HEK293 (cell line): ENCODE measurements around the gene LTO1.

ENCODE experiments used
- CTCF ChIA-PET: fragments of 350-600 bp; formaldehyde crosslinking; extraction: SDS; loops from one replicate; lab custom pipeline; 2021; ENCODE audit warnings: antibody characterized with exemption; lab: Yijun Ruan, JAX
- POLR2A ChIA-PET: fragments of 300-600 bp; formaldehyde crosslinking; extraction: SDS; loops from one replicate; lab custom pipeline; 2020; ENCODE audit warnings: antibody characterized with exemption, inconsistent platforms; lab: Yijun Ruan, JAX
- H3K27ac ChIP-seq: fragments of 200-500 bp; sonication (Bioruptor generic); 2 replicates; pipeline ENCODE4 v1.5.1; 2014; ENCODE audit warnings: low read depth, low read length, control low read depth, inconsistent platforms; ENCODE audit errors: extremely low read depth
- H3K36me3 ChIP-seq, 2 experiments: fragments of 200-500 bp in 1 of 2; sonication (Bioruptor generic) in 1 of 2; 1 replicate in 1 of 2; 2 replicates in 1 of 2; pipeline ENCODE4 v1.5.1; 2014 to 2017; ENCODE audit warnings: inconsistent platforms in 2 of 2, low read length in 2 of 2; ENCODE audit not compliant: control insufficient read depth in 2 of 2, insufficient read depth in 1 of 2
- H3K4me1 ChIP-seq: fragments of 200-500 bp; sonication (Bioruptor generic); 2 replicates; pipeline ENCODE4 v1.5.1; 2014; ENCODE audit warnings: mild to moderate bottlenecking, low read length, inconsistent platforms; ENCODE audit not compliant: control insufficient read depth, insufficient read depth
- H3K4me3 ChIP-seq: 2 replicates; pipeline ENCODE4 v1.5.1; 2011; ENCODE audit warnings: low read depth, mild to moderate bottlenecking, control low read depth, low read length, moderate library complexity
- H3K9me3 ChIP-seq: fragments of 200-500 bp; sonication (Bioruptor generic); 2 replicates; pipeline ENCODE4 v1.5.1; 2014; ENCODE audit warnings: low read depth, low read length, inconsistent platforms; ENCODE audit not compliant: control insufficient read depth, insufficient read depth
- BCL6B ChIP-seq: fragments of 450-650 bp; formaldehyde crosslinking; IDR thresholded peaks from 2 replicates; pipeline ENCODE4 v1.5.1; 2017; ENCODE audit warnings: missing biosample characterization, missing genetic modification characterization
- CTCF ChIP-seq: fragments of 450-650 bp; formaldehyde crosslinking; IDR thresholded peaks from 2 replicates; pipeline ENCODE4 v1.5.1; 2016; ENCODE audit warnings: missing biosample characterization, missing genetic modification characterization
- GLIS1 ChIP-seq: fragments of 450-650 bp; formaldehyde crosslinking; IDR thresholded peaks from 2 replicates; pipeline ENCODE4 v1.5.1; 2016; ENCODE audit warnings: missing biosample characterization, missing genetic modification characterization
- PRDM1 ChIP-seq: fragments of 450-650 bp; formaldehyde crosslinking; IDR thresholded peaks from 2 replicates; pipeline ENCODE4; 2016; ENCODE audit warnings: missing biosample characterization, missing genetic modification characterization
- PRDM4 ChIP-seq: fragments of 450-650 bp; formaldehyde crosslinking; IDR thresholded peaks from 2 replicates; pipeline ENCODE4 v1.5.1; 2017; ENCODE audit warnings: missing biosample characterization, missing genetic modification characterization
- TRIM28 ChIP-seq: IDR thresholded peaks from 2 replicates; pipeline ENCODE4 v1.6.1; 2011; ENCODE audit warnings: low read length, control low read depth, borderline replicate concordance
- ZFHX2 ChIP-seq: fragments of 450-650 bp; formaldehyde crosslinking; conservative IDR thresholded peaks from 2 replicates; pipeline ENCODE4 v1.5.1; 2016; ENCODE audit warnings: missing biosample characterization, missing genetic modification characterization
- ZNF10 ChIP-seq: fragments of 450-650 bp; formaldehyde crosslinking; IDR thresholded peaks from 2 replicates; pipeline ENCODE4 v1.5.1; 2017; ENCODE audit warnings: missing biosample characterization, missing genetic modification characterization
- ZNF174 ChIP-seq: fragments of 450-650 bp; formaldehyde crosslinking; IDR thresholded peaks from 2 replicates; pipeline ENCODE4 v1.5.0; 2017; ENCODE audit warnings: missing biosample characterization, mild to moderate bottlenecking, missing genetic modification characterization
- ZNF19 ChIP-seq: fragments of 450-650 bp; formaldehyde crosslinking; IDR thresholded peaks from 2 replicates; pipeline ENCODE4; 2016; ENCODE audit warnings: missing biosample characterization, missing genetic modification characterization, low read depth
- ZNF350 ChIP-seq: fragments of 450-650 bp; formaldehyde crosslinking; IDR thresholded peaks from 2 replicates; pipeline ENCODE4 v1.5.0; 2017; ENCODE audit warnings: missing biosample characterization, mild to moderate bottlenecking, missing genetic modification characterization
- ZNF416 ChIP-seq: fragments of 450-650 bp; formaldehyde crosslinking; IDR thresholded peaks from 2 replicates; pipeline ENCODE4 v1.5.1; 2016; ENCODE audit warnings: missing biosample characterization, missing genetic modification characterization
- ZNF433 ChIP-seq: fragments of 450-650 bp; formaldehyde crosslinking; IDR thresholded peaks from 2 replicates; pipeline ENCODE4 v1.5.1; 2016; ENCODE audit warnings: missing biosample characterization, missing genetic modification characterization, low read depth
- ZNF48 ChIP-seq: fragments of 450-650 bp; formaldehyde crosslinking; IDR thresholded peaks from 2 replicates; pipeline ENCODE4 v1.5.1; 2016; ENCODE audit warnings: missing biosample characterization, missing genetic modification characterization
- ZNF510 ChIP-seq: fragments of 450-650 bp; formaldehyde crosslinking; IDR thresholded peaks from 2 replicates; pipeline ENCODE4 v1.5.1; 2018; ENCODE audit warnings: mild to moderate bottlenecking, missing genetic modification characterization, missing biosample characterization; ENCODE audit not compliant: insufficient replicate concordance
- ZNF558 ChIP-seq: fragments of 450-650 bp; formaldehyde crosslinking; IDR thresholded peaks from 2 replicates; pipeline ENCODE4 v1.5.1; 2016; ENCODE audit warnings: missing biosample characterization, missing genetic modification characterization
- ZNF560 ChIP-seq: fragments of 450-650 bp; formaldehyde crosslinking; IDR thresholded peaks from 2 replicates; pipeline ENCODE4 v1.5.1; 2017; ENCODE audit warnings: missing biosample characterization, missing genetic modification characterization, borderline replicate concordance
- ZNF580 ChIP-seq: fragments of 450-650 bp; formaldehyde crosslinking; IDR thresholded peaks from 2 replicates; pipeline ENCODE4 v1.5.1; 2016; ENCODE audit warnings: missing biosample characterization, missing genetic modification characterization
- ZNF654 ChIP-seq: fragments of 450-650 bp; formaldehyde crosslinking; IDR thresholded peaks from 2 replicates; pipeline ENCODE4 v1.5.1; 2016; ENCODE audit warnings: low read depth, missing biosample characterization, missing genetic modification characterization
- ZNF660 ChIP-seq: fragments of 450-650 bp; IDR thresholded peaks from 2 replicates; pipeline ENCODE4 v1.5.1; 2018; ENCODE audit warnings: missing biosample characterization, mild to moderate bottlenecking, missing genetic modification characterization
- ZNF664 ChIP-seq: fragments of 450-650 bp; formaldehyde crosslinking; IDR thresholded peaks from 2 replicates; pipeline ENCODE4 v1.5.1; 2016; ENCODE audit warnings: missing biosample characterization, missing genetic modification characterization
- ZNF843 ChIP-seq: fragments of 450-650 bp; formaldehyde crosslinking; IDR thresholded peaks from 2 replicates; pipeline ENCODE4 v1.5.1; 2016; ENCODE audit warnings: missing biosample characterization, missing genetic modification characterization
- ZXDB ChIP-seq: fragments of 450-650 bp; formaldehyde crosslinking; IDR thresholded peaks from 2 replicates; pipeline ENCODE4 v1.5.1; 2016; ENCODE audit warnings: missing biosample characterization, missing genetic modification characterization

Gene LTO1

GRCh38 chr11:69683764-69684333 is 8.7 kb upstream of the LTO1 start:
- ChIA-PET POLR2A (interaction anchor here (0.6 to 1.1 kb wide), 3 partner anchors 9 to 1656 kb away, joined by 3 to 4 read pairs (median 4); partner anchors contain the start of gene LTO1), CTCF (interaction anchor here (0.6 to 2.4 kb wide), 17 partner anchors 12 to 584 kb away, joined by 3 to 14 read pairs (median 4); no protein-coding TSS in a partner anchor)
- Histone ChIP-seq H3K4me3 (no peak overlapping the region), H3K36me3 (no peaks in the 10 kb centered on the region), H3K4me1 (no peaks in the 10 kb centered on the region), H3K9me3 (no peaks in the 10 kb centered on the region), H3K27ac (no peak overlapping the region)
- no peak for TF ChIP-seq ZNF174 (tag by site-specific recombination)
- TF ChIP-seq CTCF (tag by site-specific recombination): peak; percentile 55; the same call in 1 of the 2 replicates
- TF ChIP-seq PRDM4: no peak
- no peak for TF ChIP-seq BCL6B
- TF ChIP-seq GLIS1 (tag by site-specific recombination): peak; percentile 56
- no peak for TF ChIP-seq ZNF843 (tag by site-specific recombination)
- TF ChIP-seq ZNF654 (tag by site-specific recombination): peak; percentile 74
- TF ChIP-seq ZNF664 (tag by site-specific recombination): peak; percentile 41; the same call in 1 of the 2 replicates
- no peak for TF ChIP-seq TRIM28

- Histone ChIP-seq H3K4me1 (no peaks in the 10 kb centered on the region), H3K36me3 (no peaks in the 10 kb centered on the region), H3K4me3 (no peak overlapping the region)
- ChIA-PET POLR2A (no interaction called here), CTCF (interaction anchor here (0.6 to 2.3 kb wide), 4 partner anchors 39 to 607 kb away, joined by 3 to 14 read pairs (median 3); no protein-coding TSS in a partner anchor)
- no peak for TF ChIP-seq ZNF174 (tag by site-specific recombination)
- no peak for TF ChIP-seq ZXDB (tag by site-specific recombination)
- TF ChIP-seq ZNF510: no peak
- TF ChIP-seq, all 188 proteins: peak for 0
- Histone ChIP-seq H3K9me3 (no peaks in the 10 kb centered on the region), H3K27ac (no peak overlapping the region)
Observed at GRCh38 chr11:69682681-69683326, 7.7 kb upstream of the LTO1 start.

- TF ChIP-seq ZNF558: no peak
- TF ChIP-seq PRDM4: no peak
- TF ChIP-seq ZNF10 (tag by site-specific recombination): no peak
- TF ChIP-seq ZNF48 (tag by site-specific recombination): no peak
- TF ChIP-seq PRDM1 (tag by site-specific recombination): no peak
- no peak for TF ChIP-seq ZNF350 (tag by site-specific recombination)
- TF ChIP-seq ZFHX2 (tag by site-specific recombination): no peak
- TF ChIP-seq ZNF416: no peak
- no peak for TF ChIP-seq ZNF560
- no peak for TF ChIP-seq ZNF433
- TF ChIP-seq ZNF660 (tag by site-specific recombination): no peak
- no peak for TF ChIP-seq ZNF19 (tag by site-specific recombination)
- no peak for TF ChIP-seq ZNF580 (tag by site-specific recombination)
- H3K36me3 ChIP-seq: no peaks in the 10 kb centered on the region
- ChIA-PET CTCF (interaction anchor here (0.6 to 1.2 kb wide), 2 partner anchors 38 to 606 kb away, joined by 3 read pairs; no protein-coding TSS in a partner anchor), POLR2A (interaction anchor here (0.7 kb wide), 1 partner anchor 549 kb away, joined by 3 read pairs; no protein-coding TSS in a partner anchor)
- H3K27ac ChIP-seq: no peak overlapping the region
- H3K9me3 ChIP-seq: no peaks in the 10 kb centered on the region
- no peak overlapping the region for H3K4me3 ChIP-seq
- no peaks in the 10 kb centered on the region for H3K4me1 ChIP-seq
Observed at GRCh38 chr11:69682221-69682620, 7.1 kb upstream of the LTO1 start.
